ENCODE data around the gene BLTP1.

BLTP1 gene

GRCh38 chr4:122178961-122179360, 26.8 kb downstream of the BLTP1 start:
- no peak for DNase-seq

GRCh38 chr4:122195718-122196117, 43.6 kb downstream of the BLTP1 start:
- DNase-seq: no peak
